Measurements from ENCODE around the gene OR52H1. TPM values are rescaled to one million over a fixed set of nuclear protein-coding genes. Genes with fewer than 3 reads are reported as not detected.

The OR52H1 gene
- total RNA-seq, 1 donor from 2014 or later = not detected

DNA sequence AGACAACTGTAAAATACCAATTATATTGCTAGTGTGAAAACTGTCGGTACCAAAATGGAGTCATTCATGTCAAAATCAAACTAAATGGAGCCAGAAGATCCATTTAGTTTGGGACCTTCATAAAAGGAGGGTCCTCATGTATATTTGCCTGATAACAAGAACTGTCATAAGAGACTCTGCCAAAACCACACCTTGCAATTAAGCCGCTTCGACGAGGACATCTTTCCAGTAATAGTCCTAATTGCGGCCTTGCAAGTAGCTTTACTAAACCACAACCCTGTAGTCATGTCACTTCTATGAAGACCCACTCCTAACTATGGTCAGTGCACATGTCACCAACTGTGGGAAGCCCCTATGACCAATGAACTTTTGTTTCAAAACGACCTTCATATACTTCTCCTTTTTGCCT, 47.9 kb downstream of the OR52H1 start:
- TF ChIP-seq, protein P1, sequence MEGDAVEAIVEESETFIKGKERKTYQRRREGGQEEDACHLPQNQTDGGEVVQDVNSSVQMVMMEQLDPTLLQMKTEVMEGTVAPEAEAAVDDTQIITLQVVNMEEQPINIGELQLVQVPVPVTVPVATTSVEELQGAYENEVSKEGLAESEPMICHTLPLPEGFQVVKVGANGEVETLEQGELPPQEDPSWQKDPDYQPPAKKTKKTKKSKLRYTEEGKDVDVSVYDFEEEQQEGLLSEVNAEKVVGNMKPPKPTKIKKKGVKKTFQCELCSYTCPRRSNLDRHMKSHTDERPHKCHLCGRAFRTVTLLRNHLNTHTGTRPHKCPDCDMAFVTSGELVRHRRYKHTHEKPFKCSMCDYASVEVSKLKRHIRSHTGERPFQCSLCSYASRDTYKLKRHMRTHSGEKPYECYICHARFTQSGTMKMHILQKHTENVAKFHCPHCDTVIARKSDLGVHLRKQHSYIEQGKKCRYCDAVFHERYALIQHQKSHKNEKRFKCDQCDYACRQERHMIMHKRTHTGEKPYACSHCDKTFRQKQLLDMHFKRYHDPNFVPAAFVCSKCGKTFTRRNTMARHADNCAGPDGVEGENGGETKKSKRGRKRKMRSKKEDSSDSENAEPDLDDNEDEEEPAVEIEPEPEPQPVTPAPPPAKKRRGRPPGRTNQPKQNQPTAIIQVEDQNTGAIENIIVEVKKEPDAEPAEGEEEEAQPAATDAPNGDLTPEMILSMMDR (conservative IDR thresholded peaks at IDR 0.05) = no peak
- no peak overlapping the region for H3K27ac Mint-ChIP-seq (ENCODE audit: unreplicated experiment)
- H3K36me3 Mint-ChIP-seq (ENCODE audit: low read depth) = no peaks in the 10 kb centered on the region
- no peaks in the 10 kb centered on the region for H3K4me1 Mint-ChIP-seq
- H3K4me3 Mint-ChIP-seq = no peak overlapping the region
- DNase-seq (ENCODE audit: low read depth, low spot score) = no peak
- H3K27me3 Mint-ChIP-seq (ENCODE audit: low read depth) = peaks cover 2% of the 10 kb centered on the region
- H3K9me3 Mint-ChIP-seq = peaks cover 2% of the 10 kb centered on the region

DNA sequence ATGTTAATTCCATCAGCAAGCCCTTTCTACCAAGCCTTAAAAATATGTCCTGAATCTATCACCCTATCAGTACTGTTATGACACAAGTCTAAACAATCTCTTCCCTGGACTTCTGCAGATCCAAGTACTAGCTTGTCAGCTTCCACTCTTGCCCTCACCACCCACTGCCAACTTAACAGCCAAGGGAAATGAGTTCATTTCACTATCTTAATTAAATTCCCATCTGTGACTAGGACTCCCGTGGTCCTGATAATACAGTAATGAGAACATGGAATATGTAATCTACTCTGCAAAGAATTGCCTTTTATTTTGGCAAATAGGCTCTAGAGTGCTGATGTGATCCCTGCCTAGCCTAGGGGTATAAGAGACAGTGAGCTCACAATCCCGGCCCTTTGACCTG, 48.7 kb downstream of the OR52H1 start:
- Mint-ChIP-seq H3K4me1 (no peaks in the 10 kb centered on the region), H3K27me3 (ENCODE audit: low read depth) (peaks cover 2% of the 10 kb centered on the region), H3K9me3 (peaks cover 2% of the 10 kb centered on the region), H3K27ac (ENCODE audit: unreplicated experiment) (no peak overlapping the region), H3K4me3 (no peak overlapping the region), H3K36me3 (ENCODE audit: low read depth) (no peaks in the 10 kb centered on the region)
- DNase-seq (ENCODE audit: low read depth, low spot score) = no peak
- TF ChIP-seq, protein P1 (conservative IDR thresholded peaks at IDR 0.05) = no peak

Other genes starting within 250 kb of the OR52H1 start
- not detected in 2 replicates for gene OR51B4, start 246.6 kb downstream of the OR52H1 start, total RNA-seq
- not detected in 2 replicates for gene OR51B2, start 224.2 kb downstream of the OR52H1 start, total RNA-seq
- 0.21 TPM in 1 of 2 replicates, not detected in the other for gene OR51B5, start 205.0 kb downstream of the OR52H1 start, total RNA-seq
- not detected in 2 replicates for gene OR51B6, start 197.0 kb downstream of the OR52H1 start, total RNA-seq
- not detected in 2 replicates for gene OR51M1, start 164.7 kb downstream of the OR52H1 start, total RNA-seq
- gene OR51Q1, start 126.4 kb downstream of the OR52H1 start, total RNA-seq = not detected in 2 replicates
- not detected in 2 replicates for gene OR51I1, start 107.0 kb downstream of the OR52H1 start, total RNA-seq
- not detected in 2 replicates for gene OR51I2, start 99.2 kb downstream of the OR52H1 start, total RNA-seq
- not detected in 2 replicates for gene OR52D1, start 59.9 kb downstream of the OR52H1 start, total RNA-seq
- not detected in 2 replicates for gene UBQLN3, start 38.6 kb downstream of the OR52H1 start, total RNA-seq
- gene UBQLNL, start 31.8 kb downstream of the OR52H1 start, total RNA-seq = 0.09 and 0.20 TPM in 2 replicates
- gene OR52B6, start 32.3 kb upstream of the OR52H1 start, total RNA-seq = not detected in 2 replicates
- gene TRIM6, start 48.1 kb upstream of the OR52H1 start, total RNA-seq = 11.8 and 13.7 TPM in 2 replicates
- 1.1 TPM in 1 of 2 replicates, not detected in the other for gene TRIM34, start 76.5 kb upstream of the OR52H1 start, total RNA-seq
- 32.7 and 34.0 TPM in 2 replicates for gene TRIM5, start 136.5 kb upstream of the OR52H1 start, total RNA-seq
- 2.2 and 3.1 TPM in 2 replicates for gene TRIM22, start 141.2 kb upstream of the OR52H1 start, total RNA-seq
- not detected in 2 replicates for gene OR56B1, start 187.9 kb upstream of the OR52H1 start, total RNA-seq
- not detected in 2 replicates for gene OR52N4, start 205.7 kb upstream of the OR52H1 start, total RNA-seq
- gene OR52N5, start 234.8 kb upstream of the OR52H1 start, total RNA-seq = not detected in 2 replicates
- not detected in 2 replicates for gene OR52N1, start 242.7 kb upstream of the OR52H1 start, total RNA-seq